Testis (tissue), 2 donors: Measurements from ENCODE around the gene CLDN3.
"Not testable (repeated sequence)": the region's sequence is repeated elsewhere in the genome, so short reads cannot be mapped to it uniquely, and the experiment has no call there.

Experiments
- POLR2A ChIP-seq: fragments of 450-650 bp; IDR thresholded peaks from one replicate; pipeline ENCODE4 v1.6.1; 2017; ENCODE audit warnings: antibody characterized with exemption, mild to moderate bottlenecking, moderate library complexity
- TF ChIP-seq, protein P1 (sequence below), 3 experiments: fragments of 450-650 bp in 2 of 3; fragments of 200-600 bp in 1 of 3; sonication (generic) in 1 of 3; IDR thresholded peaks; one replicate each; pipeline ENCODE4 v1.5.1; 2016 to 2019; ENCODE audit warnings: antibody characterized with exemption in 3 of 3, mild to moderate bottlenecking in 2 of 3, moderate library complexity in 1 of 3

DNA sequence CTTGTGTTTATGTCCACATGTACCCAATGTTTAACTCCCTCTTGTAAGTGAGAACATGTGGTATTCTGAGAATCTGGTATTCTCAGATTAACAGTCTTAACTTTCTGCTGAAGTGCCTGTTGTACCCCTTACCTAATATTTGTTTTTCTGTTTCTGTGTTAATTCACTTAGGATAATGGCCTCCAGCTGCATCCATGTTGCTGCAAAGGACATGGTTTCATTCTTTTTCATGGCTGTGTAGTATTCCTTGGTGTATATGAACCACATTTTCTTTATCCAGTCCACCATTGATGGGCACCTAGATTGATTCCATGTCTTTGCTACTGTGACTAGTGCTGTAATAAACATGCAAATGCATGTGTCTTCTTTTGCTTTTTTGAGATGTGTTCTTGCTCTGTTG, 25.1 kb upstream of the CLDN3 start:
- not testable (repeated sequence) for TF ChIP-seq POLR2A
- TF ChIP-seq, protein P1, sequence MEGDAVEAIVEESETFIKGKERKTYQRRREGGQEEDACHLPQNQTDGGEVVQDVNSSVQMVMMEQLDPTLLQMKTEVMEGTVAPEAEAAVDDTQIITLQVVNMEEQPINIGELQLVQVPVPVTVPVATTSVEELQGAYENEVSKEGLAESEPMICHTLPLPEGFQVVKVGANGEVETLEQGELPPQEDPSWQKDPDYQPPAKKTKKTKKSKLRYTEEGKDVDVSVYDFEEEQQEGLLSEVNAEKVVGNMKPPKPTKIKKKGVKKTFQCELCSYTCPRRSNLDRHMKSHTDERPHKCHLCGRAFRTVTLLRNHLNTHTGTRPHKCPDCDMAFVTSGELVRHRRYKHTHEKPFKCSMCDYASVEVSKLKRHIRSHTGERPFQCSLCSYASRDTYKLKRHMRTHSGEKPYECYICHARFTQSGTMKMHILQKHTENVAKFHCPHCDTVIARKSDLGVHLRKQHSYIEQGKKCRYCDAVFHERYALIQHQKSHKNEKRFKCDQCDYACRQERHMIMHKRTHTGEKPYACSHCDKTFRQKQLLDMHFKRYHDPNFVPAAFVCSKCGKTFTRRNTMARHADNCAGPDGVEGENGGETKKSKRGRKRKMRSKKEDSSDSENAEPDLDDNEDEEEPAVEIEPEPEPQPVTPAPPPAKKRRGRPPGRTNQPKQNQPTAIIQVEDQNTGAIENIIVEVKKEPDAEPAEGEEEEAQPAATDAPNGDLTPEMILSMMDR (IDR thresholded peaks at IDR 0.05) = not testable (repeated sequence)
